HG03457 (cell line): Measurements from ENCODE around the gene TBC1D22A.
"Not testable (repeated sequence)": the region's sequence is repeated elsewhere in the genome, so short reads cannot be mapped to it uniquely, and the experiment has no call there.

Experiments
- ATAC-seq: cut with Tn5 transposase; IDR thresholded peaks from one replicate; pipeline ENCODE4 v1.9.1; 2021; ENCODE audit warnings: moderate number of reproducible peaks; ENCODE audit not compliant: unreplicated experiment

Gene TBC1D22A

GRCh38 chr22:47107431-47107830 is 345.0 kb downstream of the TBC1D22A start:
- no peak for ATAC-seq

- no peak for ATAC-seq
These were observed 348.5 kb downstream of the TBC1D22A start for GRCh38 chr22:47110817-47111443.

- ATAC-seq, result no peak
These were observed 349.5 kb downstream of the TBC1D22A start for GRCh38 chr22:47111626-47112581.

- ATAC-seq, result no peak
These were observed 350.1 kb downstream of the TBC1D22A start for GRCh38 chr22:47112582-47112965.

- ATAC-seq, result no peak
These were observed 350.8 kb downstream of the TBC1D22A start for GRCh38 chr22:47112994-47113852.

- no peak for ATAC-seq
These were observed 351.5 kb downstream of the TBC1D22A start for GRCh38 chr22:47113853-47114415.

GRCh38 chr22:47114813-47115517 is 352.5 kb downstream of the TBC1D22A start:
- ATAC-seq, result no peak

GRCh38 chr22:47115518-47115890 is 353.1 kb downstream of the TBC1D22A start:
- ATAC-seq, result no peak

- no peak for ATAC-seq
These were observed 353.5 kb downstream of the TBC1D22A start for GRCh38 chr22:47115921-47116320.

GRCh38 chr22:47116426-47117341 is 354.2 kb downstream of the TBC1D22A start:
- ATAC-seq, result no peak

- ATAC-seq, result not testable (repeated sequence)
These were observed 355.0 kb downstream of the TBC1D22A start for GRCh38 chr22:47117442-47117841.

GRCh38 chr22:47119181-47119580 is 356.7 kb downstream of the TBC1D22A start:
- no peak for ATAC-seq

- ATAC-seq, result no peak
These were observed 357.9 kb downstream of the TBC1D22A start for GRCh38 chr22:47120399-47120798.

GRCh38 chr22:47121791-47122190 is 359.3 kb downstream of the TBC1D22A start:
- no peak for ATAC-seq

GRCh38 chr22:47122441-47123000 is 360.1 kb downstream of the TBC1D22A start:
- no peak for ATAC-seq

GRCh38 chr22:47123006-47123826 is 360.8 kb downstream of the TBC1D22A start:
- no peak for ATAC-seq

GRCh38 chr22:47123827-47124442 is 361.5 kb downstream of the TBC1D22A start:
- no peak for ATAC-seq

GRCh38 chr22:47124451-47124881 is 362.0 kb downstream of the TBC1D22A start:
- no peak for ATAC-seq
